Uterus (tissue), 4 donors: ENCODE data around the gene PREX1. TPM values are rescaled to one million over a fixed set of nuclear protein-coding genes. Genes with fewer than 3 reads are reported as not detected.

ENCODE experiments used
- DNase-seq, 2 donors: peaks; one replicate each; pipeline ENCODE4 v3.0.0-alpha.2; 2019 to 2020
- H3K27ac ChIP-seq, 2 donors: fragments of 200-600 bp; sonication (generic); 1 replicate in 1 of 2; 2 replicates in 1 of 2; pipeline ENCODE4 v1.5.1; 2016 to 2018
- H3K27me3 ChIP-seq, 2 donors: fragments of 200-600 bp; sonication (generic); one replicate each; pipeline ENCODE4 v1.5.1; 2018 to 2019; ENCODE audit warnings: control low read depth in 1 of 2
- H3K36me3 ChIP-seq, 2 donors: fragments of 200-600 bp; sonication (generic); one replicate each; pipeline ENCODE4 v1.5.1; 2019; ENCODE audit warnings: control low read depth in 1 of 2
- H3K4me1 ChIP-seq, 2 donors: fragments of 200-600 bp; sonication (generic); one replicate each; pipeline ENCODE4 v1.5.1; 2018 to 2019; ENCODE audit warnings: control low read depth in 1 of 2
- H3K4me3 ChIP-seq, 2 donors: fragments of 200-600 bp; sonication (generic); 1 replicate in 1 of 2; 2 replicates in 1 of 2; pipeline ENCODE4 v1.5.1; 2018 to 2019; ENCODE audit warnings: mild to moderate bottlenecking in 1 of 2
- H3K9me3 ChIP-seq, 2 donors: fragments of 200-600 bp; sonication (generic); one replicate each; pipeline ENCODE4 v1.5.1; 2019; ENCODE audit warnings: control low read depth in 1 of 2
- POLR2A ChIP-seq, 2 donors: fragments of 450-650 bp; IDR thresholded peaks; one replicate each; pipeline ENCODE4 v1.6.1; 2016; ENCODE audit warnings: antibody characterized with exemption in 2 of 2, mild to moderate bottlenecking in 1 of 2, moderate library complexity in 1 of 2
- intact Hi-C: fragments of 100-400 bp; cut with DNase I; formaldehyde crosslinking; loops from one replicate; pipeline ENCODE4 v1.15.1; 2023; ENCODE audit warnings: low total_unique reads
- total RNA-seq, 4 donors: library from RNA; depleted of rRNA in 3 of 4; stranded (reverse); fragments of >200 nt in 3 of 4; gene quantifications; one replicate each; pipeline versions ENCODE4 v1.1.0 to v1.2.4, GENCODE V29; 2014 to 2023
- TF ChIP-seq, protein P1 (sequence below), 4 experiments: fragments of 200-600 bp in 2 of 4; fragments of 450-650 bp in 2 of 4; sonication (generic) in 2 of 4; IDR thresholded peaks; one replicate each; pipeline ENCODE4 v1.5.1; 2016 to 2019; ENCODE audit warnings: antibody characterized with exemption in 4 of 4, mild to moderate bottlenecking in 2 of 4, moderate library complexity in 1 of 4
- donor health status: DM: yes; HTN: yes; CAD: no.

Gene PREX1
- total RNA-seq, 4 donors from 2014 or later, result 3.6 to 19.7 (median 11.3) TPM

DNA sequence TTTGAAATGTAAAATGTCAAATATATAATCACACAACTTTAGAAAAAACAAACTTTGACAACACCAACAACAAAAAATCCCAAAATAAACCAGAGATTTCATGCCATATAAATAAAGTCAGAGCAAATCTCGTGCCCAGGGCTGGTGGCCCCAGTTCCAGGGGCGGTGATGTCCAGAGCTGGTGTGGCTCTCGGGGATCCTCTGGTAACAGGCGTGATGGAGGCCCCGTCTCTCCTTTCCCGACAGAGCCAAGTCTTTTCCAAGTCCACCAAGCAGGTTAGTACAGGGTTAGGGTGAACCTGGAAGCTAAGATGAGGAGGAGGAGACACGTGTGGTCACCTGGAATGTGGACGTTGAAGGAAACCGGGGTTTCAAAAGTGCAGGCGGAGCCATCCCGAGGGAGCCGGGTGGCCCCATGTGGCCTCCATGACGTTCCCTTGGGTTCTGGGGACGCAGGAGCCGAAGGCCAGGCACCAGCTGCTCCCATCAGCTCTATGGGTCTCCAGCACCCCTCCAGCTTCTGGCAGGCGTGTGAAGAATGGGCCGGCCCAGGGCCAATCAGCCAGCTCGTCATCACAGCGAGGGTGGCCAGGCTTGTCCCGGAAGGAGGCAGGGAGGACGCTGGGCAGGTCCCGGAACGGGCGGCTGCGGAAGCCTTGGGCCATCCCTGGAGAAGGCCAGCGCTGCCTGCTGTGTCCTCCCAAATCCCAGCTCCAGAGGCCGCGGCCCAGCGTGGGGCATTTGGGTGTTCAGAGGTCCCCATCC lies 202.5 kb downstream of the PREX1 start:
- no peak for DNase-seq
- Histone ChIP-seq H3K9me3 (no peaks in the 10 kb centered on the region), H3K27me3 (no peaks in the 10 kb centered on the region), H3K27ac (no peak overlapping the region), H3K4me3 (no peak overlapping the region), H3K4me1 (no peaks in the 10 kb centered on the region), H3K36me3 (no peaks in the 10 kb centered on the region)
- intact Hi-C loops, result loop anchor here (10.0 kb wide), 1 partner anchor 841 kb away; the partner anchor contains the start of gene SULF2
- TF ChIP-seq, protein P1, sequence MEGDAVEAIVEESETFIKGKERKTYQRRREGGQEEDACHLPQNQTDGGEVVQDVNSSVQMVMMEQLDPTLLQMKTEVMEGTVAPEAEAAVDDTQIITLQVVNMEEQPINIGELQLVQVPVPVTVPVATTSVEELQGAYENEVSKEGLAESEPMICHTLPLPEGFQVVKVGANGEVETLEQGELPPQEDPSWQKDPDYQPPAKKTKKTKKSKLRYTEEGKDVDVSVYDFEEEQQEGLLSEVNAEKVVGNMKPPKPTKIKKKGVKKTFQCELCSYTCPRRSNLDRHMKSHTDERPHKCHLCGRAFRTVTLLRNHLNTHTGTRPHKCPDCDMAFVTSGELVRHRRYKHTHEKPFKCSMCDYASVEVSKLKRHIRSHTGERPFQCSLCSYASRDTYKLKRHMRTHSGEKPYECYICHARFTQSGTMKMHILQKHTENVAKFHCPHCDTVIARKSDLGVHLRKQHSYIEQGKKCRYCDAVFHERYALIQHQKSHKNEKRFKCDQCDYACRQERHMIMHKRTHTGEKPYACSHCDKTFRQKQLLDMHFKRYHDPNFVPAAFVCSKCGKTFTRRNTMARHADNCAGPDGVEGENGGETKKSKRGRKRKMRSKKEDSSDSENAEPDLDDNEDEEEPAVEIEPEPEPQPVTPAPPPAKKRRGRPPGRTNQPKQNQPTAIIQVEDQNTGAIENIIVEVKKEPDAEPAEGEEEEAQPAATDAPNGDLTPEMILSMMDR (IDR thresholded peaks at IDR 0.05), result no peak
- no peak for TF ChIP-seq POLR2A (IDR thresholded peaks at IDR 0.05)

DNA sequence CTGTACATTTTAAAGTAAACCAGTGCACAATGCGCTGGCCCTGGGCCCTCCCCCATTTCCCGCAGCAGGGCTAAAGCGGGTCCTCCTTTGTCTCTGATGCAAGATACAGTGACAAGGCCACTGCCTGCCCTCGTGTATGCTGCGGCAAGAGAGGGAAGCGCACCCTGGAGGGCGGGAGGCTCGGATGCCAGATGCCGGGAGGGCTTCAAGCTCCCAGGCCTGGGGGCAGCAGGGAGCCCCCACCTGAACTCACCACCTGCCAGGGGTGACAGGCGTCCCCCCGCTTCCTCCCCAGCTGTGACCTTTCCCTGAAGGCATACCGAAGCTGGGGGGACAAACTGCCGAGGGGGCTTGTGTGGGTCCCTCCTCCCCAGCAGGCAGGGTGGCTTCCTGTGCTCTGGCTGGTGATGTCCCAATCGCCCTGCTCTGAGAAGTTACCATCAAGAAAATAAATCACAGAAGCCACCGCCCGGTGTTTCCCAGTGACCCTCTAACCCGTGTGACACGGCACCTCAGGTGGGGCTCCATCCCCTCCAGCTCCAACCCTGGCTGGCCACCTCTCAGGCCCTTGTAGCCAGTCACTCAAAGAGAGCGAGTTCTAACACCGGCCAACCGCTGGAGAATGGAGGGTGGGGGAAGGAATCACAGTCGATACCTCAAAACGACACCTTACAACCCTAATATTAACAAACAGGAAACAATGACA lies 203.3 kb downstream of the PREX1 start:
- H3K36me3 ChIP-seq, result no peaks in the 10 kb centered on the region
- intact Hi-C loops, result loop anchor here (5.0 to 10.0 kb wide), 3 partner anchors 840 to 962 kb away; partner anchors contain the start of gene SULF2
- H3K4me1 ChIP-seq, result no peaks in the 10 kb centered on the region
- DNase-seq, result no peak
- no peak overlapping the region for H3K27ac ChIP-seq
- no peak overlapping the region for H3K4me3 ChIP-seq
- TF ChIP-seq POLR2A (IDR thresholded peaks at IDR 0.05), result no peak
- TF ChIP-seq, protein P1 (IDR thresholded peaks at IDR 0.05), result no peak
- no peaks in the 10 kb centered on the region for H3K27me3 ChIP-seq
- no peaks in the 10 kb centered on the region for H3K9me3 ChIP-seq

DNA sequence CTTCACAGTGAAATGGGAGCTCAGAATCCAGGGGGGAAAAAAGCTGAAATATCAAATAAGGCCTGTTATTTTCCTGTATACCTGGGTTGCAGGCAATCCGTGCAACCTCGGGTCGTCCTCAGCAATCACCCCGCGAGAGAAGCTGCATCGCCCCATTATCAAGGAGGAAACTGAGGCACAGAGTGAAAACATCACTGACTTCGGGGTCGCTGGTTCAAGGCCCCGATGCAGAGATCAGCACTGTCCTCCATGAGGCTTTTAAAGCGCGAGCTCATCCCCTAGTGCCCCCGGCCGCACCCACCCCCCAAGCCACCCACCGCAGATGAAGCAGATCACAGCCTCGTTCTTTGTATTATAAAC lies 203.9 kb downstream of the PREX1 start:
- intact Hi-C loops, result loop anchor here (5.0 to 10.0 kb wide), 3 partner anchors 839 to 962 kb away; partner anchors contain the start of gene SULF2
- Histone ChIP-seq H3K4me3 (no peak overlapping the region), H3K9me3 (no peaks in the 10 kb centered on the region), H3K4me1 (no peaks in the 10 kb centered on the region), H3K27me3 (no peaks in the 10 kb centered on the region), H3K36me3 (no peaks in the 10 kb centered on the region), H3K27ac (no peak overlapping the region)
- TF ChIP-seq POLR2A (IDR thresholded peaks at IDR 0.05), result no peak
- TF ChIP-seq, protein P1 (IDR thresholded peaks at IDR 0.05), result no peak
- no peak for DNase-seq

DNA sequence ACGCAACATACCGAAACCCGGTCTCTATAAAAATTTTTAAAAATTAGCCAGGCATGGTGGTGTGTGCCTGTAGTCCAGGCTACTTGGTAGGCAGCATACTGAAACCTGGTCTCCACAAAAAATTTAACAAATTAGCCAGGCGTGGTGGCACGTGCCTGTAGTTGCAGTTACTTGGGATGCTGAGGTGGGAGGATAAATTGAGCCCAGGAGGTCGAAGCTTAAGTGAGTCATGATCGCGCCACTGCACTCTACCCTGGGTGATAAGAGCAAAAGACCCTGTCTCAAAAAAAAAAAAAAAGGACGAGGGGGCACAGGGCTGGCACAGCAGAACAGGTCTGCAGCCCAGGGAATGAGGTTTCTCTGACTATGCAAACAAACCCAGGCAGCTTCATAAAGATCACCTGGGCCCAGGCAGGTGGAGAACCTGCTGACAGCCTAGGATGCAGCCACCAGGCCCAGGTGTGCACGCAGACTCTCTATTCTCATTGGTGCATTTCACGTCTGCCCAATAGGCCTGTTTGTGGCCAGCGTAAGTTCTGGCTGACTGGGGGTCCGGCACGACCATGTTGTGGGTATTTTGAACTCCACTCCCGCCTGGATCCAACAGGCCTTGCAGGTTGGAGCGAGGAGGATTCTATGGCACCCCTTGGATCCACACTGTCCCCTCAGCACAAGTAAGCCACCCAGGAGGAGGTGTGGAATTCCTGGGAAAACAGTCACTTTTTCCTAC lies 204.5 kb downstream of the PREX1 start:
- no peak overlapping the region for H3K4me3 ChIP-seq
- no peaks in the 10 kb centered on the region for H3K4me1 ChIP-seq
- intact Hi-C loops, result loop anchor here (5.0 to 10.0 kb wide), 3 partner anchors 839 to 961 kb away; partner anchors contain the start of gene SULF2
- no peak overlapping the region for H3K27ac ChIP-seq
- no peak for DNase-seq
- no peaks in the 10 kb centered on the region for H3K27me3 ChIP-seq
- no peaks in the 10 kb centered on the region for H3K9me3 ChIP-seq
- TF ChIP-seq, protein P1 (IDR thresholded peaks at IDR 0.05), result no peak
- no peak for TF ChIP-seq POLR2A (IDR thresholded peaks at IDR 0.05)
- no peaks in the 10 kb centered on the region for H3K36me3 ChIP-seq
